ENCODE data around the gene TRAF4.
"Not testable (repeated sequence)": the region's sequence is repeated elsewhere in the genome, so short reads cannot be mapped to it uniquely, and the experiment has no call there.

Gene TRAF4

GRCh38 chr17:28717578-28718332 lies 26.1 kb upstream of the TRAF4 start, which contains the start of gene RAB34:
Gene RAB34, minus strand, starts transcription at chr17:28717868. Its CDS starts 602 bp downstream, at chr17:28717266.
- DNase-seq (ENCODE audit: extremely low read depth, insufficient read length) = peak; percentile 75
- TF ChIP-seq CTCF (IDR thresholded peaks at IDR 0.05; ENCODE audit: insufficient read depth, low read length, poor library complexity, severe bottlenecking) = no peak
- H3K36me3 ChIP-seq (ENCODE audit: control insufficient read depth, insufficient read depth, low read length) = peaks cover 15% of the 10 kb centered on the region
- H3K27me3 ChIP-seq (replicated peaks; ENCODE audit: control insufficient read depth, insufficient read depth, low read length) = no peaks in the 10 kb centered on the region; the same call in 1 of the 2 replicates
- no peak within 1 kb of the TSS for H3K4me3 ChIP-seq (replicated peaks; ENCODE audit: low read depth, low read length)

DNA sequence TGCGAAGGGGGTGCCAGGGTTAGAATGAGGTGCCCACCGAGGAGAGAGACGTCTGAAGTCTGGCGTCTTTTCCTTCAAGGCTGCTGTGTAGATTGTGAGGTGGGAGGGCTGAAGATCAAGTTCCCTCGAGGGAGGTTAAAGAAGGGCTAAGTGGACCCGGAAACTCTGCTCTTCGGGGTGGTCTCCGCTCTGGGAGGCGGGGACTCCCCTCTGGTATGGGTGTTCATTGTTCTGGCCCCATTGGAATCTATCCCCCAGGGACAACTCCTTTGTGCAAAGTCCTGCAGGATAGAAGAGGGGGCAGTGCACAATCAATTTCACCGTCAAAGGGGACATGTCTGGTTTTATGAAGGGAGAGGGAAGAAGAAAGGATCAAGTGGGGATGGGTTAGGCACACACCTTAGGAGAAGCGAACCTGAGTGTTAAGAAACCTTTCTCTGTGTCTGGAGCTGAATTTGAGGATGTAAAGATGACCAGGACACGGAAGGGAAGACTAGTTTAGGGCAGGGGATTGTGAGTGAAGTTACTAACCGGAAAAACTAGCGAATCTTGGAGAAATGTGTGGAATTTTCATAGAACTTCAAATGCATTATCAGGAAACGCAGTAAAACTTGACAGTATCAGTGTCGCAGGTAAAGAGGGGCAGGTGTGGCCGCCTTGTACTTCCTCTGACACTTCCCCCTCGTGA lies 25.3 kb upstream of the TRAF4 start:
- no peaks in the 10 kb centered on the region; the same call in 1 of the 2 replicates for H3K27me3 ChIP-seq (replicated peaks; ENCODE audit: control insufficient read depth, insufficient read depth, low read length)
- DNase-seq (ENCODE audit: extremely low read depth, insufficient read length) = no peak
- no peak for TF ChIP-seq CTCF (IDR thresholded peaks at IDR 0.05; ENCODE audit: insufficient read depth, low read length, poor library complexity, severe bottlenecking)
- H3K36me3 ChIP-seq (ENCODE audit: control insufficient read depth, insufficient read depth, low read length) = peaks cover 17% of the 10 kb centered on the region
- H3K4me3 ChIP-seq (replicated peaks; ENCODE audit: low read depth, low read length) = no peak overlapping the region

- Histone ChIP-seq H3K36me3 (ENCODE audit: control insufficient read depth, insufficient read depth, low read length) (peaks cover 19% of the 10 kb centered on the region), H3K4me3 (replicated peaks; ENCODE audit: low read depth, low read length) (peak overlapping the region; percentile 61)
- no peak for DNase-seq (ENCODE audit: extremely low read depth, insufficient read length)
Measured at GRCh38 chr17:28719021-28719433, 24.8 kb upstream of the TRAF4 start.

DNA sequence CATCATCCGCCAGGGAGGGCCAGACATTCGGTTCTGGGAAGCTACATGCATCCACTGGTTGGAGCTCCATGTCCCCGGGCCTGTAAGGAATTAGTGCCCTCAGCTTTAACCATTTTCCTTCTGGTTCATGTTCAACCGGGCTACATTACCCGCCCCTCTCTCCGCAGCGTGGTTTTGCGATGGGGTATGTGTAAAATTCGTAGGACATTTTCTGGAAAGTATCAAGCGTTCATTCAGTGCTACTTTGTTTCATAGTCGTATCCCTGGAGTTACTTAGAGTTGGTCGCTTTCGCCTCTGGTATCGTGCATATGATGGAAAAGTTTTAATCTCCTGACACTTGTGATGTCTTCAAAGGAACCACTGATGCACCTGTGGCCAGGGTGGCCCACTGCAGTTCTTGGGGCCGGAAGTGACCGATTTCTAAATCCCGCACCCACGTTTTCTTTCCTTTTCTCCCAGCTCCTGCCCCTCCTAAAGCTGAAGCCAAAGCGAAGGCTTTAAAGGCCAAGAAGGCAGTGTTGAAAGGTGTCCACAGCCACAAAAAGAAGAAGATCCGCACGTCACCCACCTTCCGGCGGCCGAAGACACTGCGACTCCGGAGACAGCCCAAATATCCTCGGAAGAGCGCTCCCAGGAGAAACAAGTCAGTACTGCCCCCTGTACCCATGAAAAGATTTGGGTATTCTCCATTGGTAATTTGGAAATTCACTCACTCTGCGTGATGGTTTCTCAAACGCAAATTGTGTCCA lies 23.4 kb upstream of the TRAF4 start:
- Histone ChIP-seq H3K4me3 (replicated peaks; ENCODE audit: low read depth, low read length) (peak overlapping the region; percentile 99), H3K27me3 (replicated peaks; ENCODE audit: control insufficient read depth, insufficient read depth, low read length) (no peaks in the 10 kb centered on the region; the same call in 1 of the 2 replicates), H3K36me3 (ENCODE audit: control insufficient read depth, insufficient read depth, low read length) (peaks cover 22% of the 10 kb centered on the region)
- TF ChIP-seq CTCF (IDR thresholded peaks at IDR 0.05; ENCODE audit: insufficient read depth, low read length, poor library complexity, severe bottlenecking) = no peak
- DNase-seq (ENCODE audit: extremely low read depth, insufficient read length) = no peak

More at GRCh38 chr17:28719021-28719433, 24.8 kb upstream of the TRAF4 start:
- H3K27me3 ChIP-seq (replicated peaks; ENCODE audit: control insufficient read depth, insufficient read depth, low read length) = no peaks in the 10 kb centered on the region; the same call in 1 of the 2 replicates
- no peak for TF ChIP-seq CTCF (IDR thresholded peaks at IDR 0.05; ENCODE audit: insufficient read depth, low read length, poor library complexity, severe bottlenecking)

- Histone ChIP-seq H3K4me3 (replicated peaks; ENCODE audit: low read depth, low read length) (peak overlapping the region; percentile 99), H3K36me3 (ENCODE audit: control insufficient read depth, insufficient read depth, low read length) (peaks cover 22% of the 10 kb centered on the region)
- H3K27me3 ChIP-seq (replicated peaks; ENCODE audit: control insufficient read depth, insufficient read depth, low read length); DNase-seq (ENCODE audit: extremely low read depth, insufficient read length): not testable (repeated sequence)
Measured at GRCh38 chr17:28720997-28721329, 22.8 kb upstream of the TRAF4 start.

All from GM06990 (cell line).